ENCODE results near the gene ACHE.

ACHE gene

GRCh38 chr7:100894860-100895700 is 608 bp downstream of the ACHE start:
- DNase-seq (ENCODE audit: extremely low read depth, low read depth) = no peak
- peak; percentile 74 for TF ChIP-seq CTCF (IDR thresholded peaks at IDR 0.05; ENCODE audit: low read depth, low read length)

- no peak for TF ChIP-seq CTCF (IDR thresholded peaks at IDR 0.05; ENCODE audit: low read depth, low read length)
- no peak for DNase-seq (ENCODE audit: extremely low read depth, low read depth)
These were observed 1.6 kb downstream of the ACHE start for GRCh38 chr7:100893910-100894721.

GRCh38 chr7:100893318-100893895 is 2.3 kb downstream of the ACHE start:
- TF ChIP-seq CTCF (IDR thresholded peaks at IDR 0.05; ENCODE audit: low read depth, low read length) = no peak
- no peak for DNase-seq (ENCODE audit: extremely low read depth, low read depth)

GRCh38 chr7:100892364-100893317 is 3.0 kb downstream of the ACHE start:
- no peak for DNase-seq (ENCODE audit: extremely low read depth, low read depth)
- no peak for TF ChIP-seq CTCF (IDR thresholded peaks at IDR 0.05; ENCODE audit: low read depth, low read length)

- no peak for DNase-seq (ENCODE audit: extremely low read depth, low read depth)
- no peak for TF ChIP-seq CTCF (IDR thresholded peaks at IDR 0.05; ENCODE audit: low read depth, low read length)
These were observed 4.0 kb downstream of the ACHE start for GRCh38 chr7:100891568-100892247.

Measured in AG09319 (cell line).